CD14-positive monocyte (primary cell): ENCODE measurements around the gene TMEM184B. TPM values are rescaled to one million over a fixed set of nuclear protein-coding genes. Genes with fewer than 3 reads are reported as not detected.
A peak's percentile ranks its signal among the peaks of the same experiment; 100 is the strongest.

ENCODE experiments used
- DNase-seq, 3 donors: peaks; one replicate each; pipeline ENCODE4 v3.0.0-alpha.2; 2011 to 2022
- H2AFZ ChIP-seq: 2 replicates; pipeline ENCODE4 v1.6.0; 2012; ENCODE audit warnings: mild to moderate bottlenecking, low read depth, low read length, inconsistent platforms; ENCODE audit not compliant: insufficient read depth, poor library complexity, severe bottlenecking
- H3K27ac ChIP-seq, 2 donors: 1 replicate in 1 of 2; 2 replicates in 1 of 2; pipeline ENCODE4 v1.5.1; 2012 to 2013; ENCODE audit warnings: low read length in 2 of 2, control low read depth in 1 of 2, inconsistent platforms in 1 of 2, low read depth in 1 of 2, mild to moderate bottlenecking in 1 of 2
- H3K27me3 ChIP-seq, 2 donors: one replicate each; pipeline versions ENCODE4 v1.6.0 to v1.6.1; 2011 to 2013; ENCODE audit warnings: low read length in 2 of 2; ENCODE audit not compliant: control insufficient read depth in 2 of 2, insufficient read depth in 2 of 2
- H3K36me3 ChIP-seq, 2 donors: replicated peaks in 1 of 2; 1 replicate in 1 of 2; 2 replicates in 1 of 2; pipeline versions ENCODE4 v1.5.1 to v1.6.1; 2012 to 2013; ENCODE audit warnings: low read length in 2 of 2, control low read depth in 1 of 2, inconsistent platforms in 1 of 2, mild to moderate bottlenecking in 1 of 2; ENCODE audit not compliant: insufficient read depth in 2 of 2, control insufficient read depth in 1 of 2
- H3K4me1 ChIP-seq, 2 donors: 1 replicate in 1 of 2; 2 replicates in 1 of 2; pipeline versions ENCODE4 v1.5.1 to v1.6.1; 2012 to 2013; ENCODE audit warnings: low read length in 2 of 2, control low read depth in 1 of 2, inconsistent platforms in 1 of 2, mild to moderate bottlenecking in 1 of 2, moderate library complexity in 1 of 2; ENCODE audit not compliant: insufficient read depth in 2 of 2, control insufficient read depth in 1 of 2
- H3K4me2 ChIP-seq: replicated peaks from 2 replicates; pipeline ENCODE3; 2012; ENCODE audit warnings: low read length, moderate library complexity, mild to moderate bottlenecking; ENCODE audit not compliant: poor library complexity, severe bottlenecking; ENCODE audit errors: extremely low read depth
- H3K4me3 ChIP-seq, 3 experiments: fragments of 200-600 bp in 1 of 3; sonication (generic) in 1 of 3; replicated peaks in 1 of 3; 1 replicate in 2 of 3; 2 replicates in 1 of 3; pipeline ENCODE4 v1.5.1; 2011 to 2013; ENCODE audit warnings: low read length in 3 of 3, mild to moderate bottlenecking in 3 of 3, control low read depth in 2 of 3, low read depth in 2 of 3, inconsistent platforms in 1 of 3, moderate library complexity in 1 of 3
- H3K79me2 ChIP-seq: 2 replicates; pipeline ENCODE4 v1.6.0; 2012; ENCODE audit warnings: mild to moderate bottlenecking, control low read depth, inconsistent platforms, low read length, moderate library complexity; ENCODE audit not compliant: insufficient read depth
- H3K9ac ChIP-seq: 2 replicates; pipeline ENCODE4 v1.6.0; 2017; ENCODE audit warnings: low read length, mild to moderate bottlenecking; ENCODE audit not compliant: insufficient read depth, poor library complexity, severe bottlenecking
- H3K9me3 ChIP-seq, 2 donors: replicated peaks in 1 of 2; 1 replicate in 1 of 2; 2 replicates in 1 of 2; pipeline versions ENCODE4 v1.5.1 to v1.6.1; 2012 to 2013; ENCODE audit warnings: low read length in 2 of 2, control low read depth in 1 of 2; ENCODE audit not compliant: control insufficient read depth in 1 of 2, insufficient read depth in 1 of 2
- H4K20me1 ChIP-seq: 2 replicates; pipeline ENCODE4 v1.6.0; 2012; ENCODE audit warnings: mild to moderate bottlenecking, low read length, control low read depth, moderate library complexity; ENCODE audit not compliant: insufficient read depth
- H3K27ac Mint-ChIP-seq, 7 donors: one replicate each; pipeline ENCODE4 v1.8.0; 2020; ENCODE audit warnings: mild to moderate bottlenecking in 7 of 7, mixed read lengths in 7 of 7, moderate library complexity in 6 of 7, inconsistent platforms in 2 of 7
- H3K27me3 Mint-ChIP-seq, 3 donors: one replicate each; pipeline ENCODE4 v1.8.0; 2021 to 2022; ENCODE audit warnings: low read depth in 3 of 3, mild to moderate bottlenecking in 3 of 3, mixed read lengths in 3 of 3, moderate library complexity in 3 of 3, inconsistent platforms in 1 of 3
- H3K36me3 Mint-ChIP-seq, 2 donors: one replicate each; pipeline ENCODE4 v1.8.0; 2020; ENCODE audit warnings: mixed read lengths in 2 of 2, inconsistent platforms in 1 of 2, mild to moderate bottlenecking in 1 of 2
- H3K4me1 Mint-ChIP-seq: one replicate; pipeline ENCODE4 v1.8.0; 2020; ENCODE audit warnings: mild to moderate bottlenecking, mixed read lengths
- H3K4me3 Mint-ChIP-seq, 2 donors: one replicate each; pipeline ENCODE4 v1.8.0; 2020; ENCODE audit warnings: mild to moderate bottlenecking in 2 of 2, mixed read lengths in 2 of 2, moderate library complexity in 1 of 2
- H3K9me3 Mint-ChIP-seq, 7 donors: one replicate each; pipeline ENCODE4 v1.8.0; 2020 to 2022; ENCODE audit warnings: mixed read lengths in 7 of 7, mild to moderate bottlenecking in 6 of 7, moderate library complexity in 6 of 7, inconsistent platforms in 2 of 7
- WGBS: methylation state at CpG from one replicate; pipeline ENCODE4 v1.1.5; 2013; ENCODE audit warnings: missing lambda C conversion rate; ENCODE audit not compliant: insufficient coverage; 5-methylcytosine and 5-hydroxymethylcytosine counted together
- intact Hi-C, 2 donors: fragments of 100-400 bp; cut with micrococcal nuclease; formaldehyde crosslinking; loops; one replicate each; pipeline versions ENCODE4 v1.15.0 to v1.15.1; 2023
- polyA plus RNA-seq, 3 donors: library from polyadenylated mRNA; depleted of rRNA in 1 of 3; unstranded in 2 of 3; stranded (reverse) in 1 of 3; fragments of 300-500 nt in 2 of 3; fragments of >200 nt in 1 of 3; fragmentation: Illumina TruSeq in 2 of 3; gene quantifications; 1 replicate in 2 of 3; 2 replicates in 1 of 3; pipeline ENCODE4 v1.2.3, GENCODE V29; 2012 to 2021
- TF ChIP-seq, protein P1 (sequence below): fragments of 200-600 bp; IDR thresholded peaks from one replicate; pipeline ENCODE4 v1.8.0; 2022; ENCODE audit warnings: antibody characterized with exemption, mild to moderate bottlenecking

The TMEM184B gene
- polyA plus RNA-seq, 3 donors = 7.4 to 17.7 (median 10.6) TPM

GRCh38 chr22:38313384-38313955 is 40.7 kb upstream of the TMEM184B start:
- Mint-ChIP-seq H3K4me3 (no peak overlapping the region), H3K27ac (peak overlapping the region in 2 of 7 donors; percentile 32 to 81), H3K27me3 (peaks cover 12 to 16% (median 15%) of the 10 kb centered on the region in 3 donors), H3K9me3 (peaks cover 0 to 2% (median 0%) of the 10 kb centered on the region in 7 donors), H3K4me1 (peaks cover 58% of the 10 kb centered on the region), H3K36me3 (peaks cover 25 to 38% of the 10 kb centered on the region in 2 donors)
- no peaks in the 10 kb centered on the region for H3K27me3 ChIP-seq
- TF ChIP-seq, protein P1, sequence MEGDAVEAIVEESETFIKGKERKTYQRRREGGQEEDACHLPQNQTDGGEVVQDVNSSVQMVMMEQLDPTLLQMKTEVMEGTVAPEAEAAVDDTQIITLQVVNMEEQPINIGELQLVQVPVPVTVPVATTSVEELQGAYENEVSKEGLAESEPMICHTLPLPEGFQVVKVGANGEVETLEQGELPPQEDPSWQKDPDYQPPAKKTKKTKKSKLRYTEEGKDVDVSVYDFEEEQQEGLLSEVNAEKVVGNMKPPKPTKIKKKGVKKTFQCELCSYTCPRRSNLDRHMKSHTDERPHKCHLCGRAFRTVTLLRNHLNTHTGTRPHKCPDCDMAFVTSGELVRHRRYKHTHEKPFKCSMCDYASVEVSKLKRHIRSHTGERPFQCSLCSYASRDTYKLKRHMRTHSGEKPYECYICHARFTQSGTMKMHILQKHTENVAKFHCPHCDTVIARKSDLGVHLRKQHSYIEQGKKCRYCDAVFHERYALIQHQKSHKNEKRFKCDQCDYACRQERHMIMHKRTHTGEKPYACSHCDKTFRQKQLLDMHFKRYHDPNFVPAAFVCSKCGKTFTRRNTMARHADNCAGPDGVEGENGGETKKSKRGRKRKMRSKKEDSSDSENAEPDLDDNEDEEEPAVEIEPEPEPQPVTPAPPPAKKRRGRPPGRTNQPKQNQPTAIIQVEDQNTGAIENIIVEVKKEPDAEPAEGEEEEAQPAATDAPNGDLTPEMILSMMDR = no peak
- H3K9ac ChIP-seq = peak overlapping the region; percentile 30
- peaks cover 30% of the 10 kb centered on the region for H4K20me1 ChIP-seq
- H3K27ac ChIP-seq = no peak overlapping the region
- no peaks in the 10 kb centered on the region for H3K9me3 ChIP-seq
- 24% methylated on average over 5 of the region's 11 CpGs for WGBS
- H3K4me1 ChIP-seq = peaks cover 31 to 47% of the 10 kb centered on the region in 2 donors
- H3K4me3 ChIP-seq = no peak overlapping the region
- peak in 1 of 3 donors; percentile 25 for DNase-seq
- H3K4me2 ChIP-seq = no peak overlapping the region
- peaks cover 21 to 22% of the 10 kb centered on the region in 2 donors for H3K36me3 ChIP-seq
- H3K79me2 ChIP-seq = peaks cover 12% of the 10 kb centered on the region
- no peak overlapping the region for H2AFZ ChIP-seq
- intact Hi-C loops = no loop called here

GRCh38 chr22:38312261-38312800 is 39.5 kb upstream of the TMEM184B start:
- peaks cover 12% of the 10 kb centered on the region for H3K79me2 ChIP-seq
- WGBS = 98% methylated on average over 7 of the region's 7 CpGs
- Mint-ChIP-seq H3K9me3 (peaks cover 0 to 2% (median 0%) of the 10 kb centered on the region in 7 donors), H3K27me3 (peaks cover 12 to 15% (median 14%) of the 10 kb centered on the region in 3 donors), H3K4me1 (peaks cover 47% of the 10 kb centered on the region), H3K4me3 (no peak overlapping the region), H3K27ac (no peak overlapping the region), H3K36me3 (peaks cover 31 to 42% of the 10 kb centered on the region in 2 donors)
- H2AFZ ChIP-seq = no peak overlapping the region
- H3K4me1 ChIP-seq = peaks cover 21 to 36% of the 10 kb centered on the region in 2 donors
- DNase-seq = no peak
- H3K9me3 ChIP-seq = no peaks in the 10 kb centered on the region
- no peak overlapping the region for H3K27ac ChIP-seq
- TF ChIP-seq, protein P1 = no peak
- peaks cover 30% of the 10 kb centered on the region for H4K20me1 ChIP-seq
- peaks cover 23 to 28% of the 10 kb centered on the region in 2 donors for H3K36me3 ChIP-seq
- no peak overlapping the region for H3K4me3 ChIP-seq
- H3K9ac ChIP-seq = no peak overlapping the region
- intact Hi-C loops = no loop called here
- H3K27me3 ChIP-seq = no peaks in the 10 kb centered on the region
- no peak overlapping the region for H3K4me2 ChIP-seq
